ENCODE data around the gene COG2.

The COG2 gene

GRCh38 chr1:230668227-230668626, 25.9 kb downstream of the COG2 start:
- TF ChIP-seq TAF1 (IDR thresholded peaks at IDR 0.05; ENCODE audit: borderline replicate concordance, insufficient read depth, low read length) (no peak), SIN3A (IDR thresholded peaks at IDR 0.05; ENCODE audit: borderline replicate concordance, insufficient read depth, low read length) (no peak), POLR2AphosphoS5 (IDR thresholded peaks at IDR 0.05; ENCODE audit: low read depth, low read length) (no peak)

DNA sequence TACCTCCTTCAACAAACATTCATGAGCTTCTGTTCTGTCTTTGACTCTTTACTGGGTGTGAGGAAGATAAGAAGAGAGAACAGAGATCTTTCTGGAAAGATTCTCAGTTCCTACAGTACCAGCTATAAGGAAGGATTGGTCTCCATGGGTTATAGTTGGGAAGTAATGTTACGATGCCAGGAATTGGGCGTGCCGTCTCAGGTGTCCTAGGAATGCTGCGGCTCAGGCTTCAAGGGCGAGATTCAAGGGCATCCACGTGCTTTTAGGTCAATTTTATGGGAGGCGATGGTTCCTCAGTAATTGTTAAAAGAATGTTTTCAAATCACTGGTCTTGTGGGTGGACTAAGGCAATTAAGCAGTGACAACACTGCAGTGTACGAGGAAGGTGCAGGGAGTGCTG, 27.3 kb downstream of the COG2 start:
- TF ChIP-seq SIN3A (IDR thresholded peaks at IDR 0.05; ENCODE audit: borderline replicate concordance, insufficient read depth, low read length) (no peak), POLR2AphosphoS5 (IDR thresholded peaks at IDR 0.05; ENCODE audit: low read depth, low read length) (no peak), FOXP2 (optimal IDR thresholded peaks at IDR 0.05; ENCODE audit: borderline replicate concordance, extremely low read depth, extremely low read length, insufficient read depth) (no peak), TAF1 (IDR thresholded peaks at IDR 0.05; ENCODE audit: borderline replicate concordance, insufficient read depth, low read length) (no peak)
- TF ChIP-seq, protein P1, sequence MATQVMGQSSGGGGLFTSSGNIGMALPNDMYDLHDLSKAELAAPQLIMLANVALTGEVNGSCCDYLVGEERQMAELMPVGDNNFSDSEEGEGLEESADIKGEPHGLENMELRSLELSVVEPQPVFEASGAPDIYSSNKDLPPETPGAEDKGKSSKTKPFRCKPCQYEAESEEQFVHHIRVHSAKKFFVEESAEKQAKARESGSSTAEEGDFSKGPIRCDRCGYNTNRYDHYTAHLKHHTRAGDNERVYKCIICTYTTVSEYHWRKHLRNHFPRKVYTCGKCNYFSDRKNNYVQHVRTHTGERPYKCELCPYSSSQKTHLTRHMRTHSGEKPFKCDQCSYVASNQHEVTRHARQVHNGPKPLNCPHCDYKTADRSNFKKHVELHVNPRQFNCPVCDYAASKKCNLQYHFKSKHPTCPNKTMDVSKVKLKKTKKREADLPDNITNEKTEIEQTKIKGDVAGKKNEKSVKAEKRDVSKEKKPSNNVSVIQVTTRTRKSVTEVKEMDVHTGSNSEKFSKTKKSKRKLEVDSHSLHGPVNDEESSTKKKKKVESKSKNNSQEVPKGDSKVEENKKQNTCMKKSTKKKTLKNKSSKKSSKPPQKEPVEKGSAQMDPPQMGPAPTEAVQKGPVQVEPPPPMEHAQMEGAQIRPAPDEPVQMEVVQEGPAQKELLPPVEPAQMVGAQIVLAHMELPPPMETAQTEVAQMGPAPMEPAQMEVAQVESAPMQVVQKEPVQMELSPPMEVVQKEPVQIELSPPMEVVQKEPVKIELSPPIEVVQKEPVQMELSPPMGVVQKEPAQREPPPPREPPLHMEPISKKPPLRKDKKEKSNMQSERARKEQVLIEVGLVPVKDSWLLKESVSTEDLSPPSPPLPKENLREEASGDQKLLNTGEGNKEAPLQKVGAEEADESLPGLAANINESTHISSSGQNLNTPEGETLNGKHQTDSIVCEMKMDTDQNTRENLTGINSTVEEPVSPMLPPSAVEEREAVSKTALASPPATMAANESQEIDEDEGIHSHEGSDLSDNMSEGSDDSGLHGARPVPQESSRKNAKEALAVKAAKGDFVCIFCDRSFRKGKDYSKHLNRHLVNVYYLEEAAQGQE (IDR thresholded peaks at IDR 0.05; ENCODE audit: insufficient read depth in 1 of 2, low read depth in 2 of 2, low read length in 2 of 2), result no peak

DNA sequence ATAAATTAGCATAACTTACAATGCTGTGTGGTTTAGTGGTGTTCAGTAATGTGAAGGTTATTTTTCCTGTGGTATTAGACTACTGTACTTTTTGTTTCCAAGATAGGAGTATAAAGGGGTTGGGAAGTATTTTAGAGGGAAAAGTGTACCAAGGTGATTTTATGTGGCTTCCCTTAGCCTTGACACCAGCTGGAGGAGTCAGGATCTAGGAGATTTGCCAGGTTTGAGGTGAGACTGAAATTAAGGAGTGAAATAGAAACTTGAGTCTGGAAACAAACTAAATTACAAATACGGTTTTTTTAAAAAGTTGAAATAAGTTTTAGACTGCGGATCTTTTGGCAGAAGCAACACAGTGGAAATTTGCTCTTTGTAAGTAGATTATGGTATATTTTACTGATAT, 32.3 kb downstream of the COG2 start:
- TF ChIP-seq TAF1 (IDR thresholded peaks at IDR 0.05; ENCODE audit: borderline replicate concordance, insufficient read depth, low read length) (no peak), POLR2AphosphoS5 (IDR thresholded peaks at IDR 0.05; ENCODE audit: low read depth, low read length) (no peak), FOXP2 (optimal IDR thresholded peaks at IDR 0.05; ENCODE audit: borderline replicate concordance, extremely low read depth, extremely low read length, insufficient read depth) (no peak), SIN3A (IDR thresholded peaks at IDR 0.05; ENCODE audit: borderline replicate concordance, insufficient read depth, low read length) (no peak)
- TF ChIP-seq, protein P1 (IDR thresholded peaks at IDR 0.05; ENCODE audit: insufficient read depth in 1 of 2, low read depth in 2 of 2, low read length in 2 of 2), result no peak

GRCh38 chr1:230677200-230677599, 34.9 kb downstream of the COG2 start:
- no peak for TF ChIP-seq TAF1 (IDR thresholded peaks at IDR 0.05; ENCODE audit: borderline replicate concordance, insufficient read depth, low read length)
- TF ChIP-seq FOXP2 (optimal IDR thresholded peaks at IDR 0.05; ENCODE audit: borderline replicate concordance, extremely low read depth, extremely low read length, insufficient read depth), result no peak
- TF ChIP-seq SIN3A (IDR thresholded peaks at IDR 0.05; ENCODE audit: borderline replicate concordance, insufficient read depth, low read length), result no peak
- TF ChIP-seq POLR2AphosphoS5 (IDR thresholded peaks at IDR 0.05; ENCODE audit: low read depth, low read length), result no peak
- TF ChIP-seq, protein P1 (IDR thresholded peaks at IDR 0.05; ENCODE audit: insufficient read depth in 1 of 2, low read depth in 2 of 2, low read length in 2 of 2), result no peak

GRCh38 chr1:230679192-230679591, 36.9 kb downstream of the COG2 start:
- TF ChIP-seq SIN3A (IDR thresholded peaks at IDR 0.05; ENCODE audit: borderline replicate concordance, insufficient read depth, low read length) (no peak), POLR2AphosphoS5 (IDR thresholded peaks at IDR 0.05; ENCODE audit: low read depth, low read length) (no peak), TAF1 (IDR thresholded peaks at IDR 0.05; ENCODE audit: borderline replicate concordance, insufficient read depth, low read length) (no peak), FOXP2 (optimal IDR thresholded peaks at IDR 0.05; ENCODE audit: borderline replicate concordance, extremely low read depth, extremely low read length, insufficient read depth) (no peak)
- TF ChIP-seq, protein P1 (IDR thresholded peaks at IDR 0.05; ENCODE audit: insufficient read depth in 1 of 2, low read depth in 2 of 2, low read length in 2 of 2), result no peak
